ENCODE measurements around the gene ALK.

ALK gene

GRCh38 chr2:29587402-29588190 is 333.8 kb downstream of the ALK start:
- DNase-seq (ENCODE audit: low read depth, low spot score): no peak
- Histone ChIP-seq H3K9me3 (ENCODE audit: insufficient read depth, low read length) (no peaks in the 10 kb centered on the region), H3K4me1 (ENCODE audit: insufficient read depth, insufficient read length) (no peaks in the 10 kb centered on the region), H3K36me3 (ENCODE audit: insufficient read depth, insufficient read length, low read length) (no peaks in the 10 kb centered on the region), H3K4me3 (ENCODE audit: insufficient read length, low read depth) (no peak overlapping the region), H3K9ac (ENCODE audit: insufficient read length, low read depth) (no peak overlapping the region), H3K27me3 (ENCODE audit: insufficient read depth, insufficient read length) (no peaks in the 10 kb centered on the region)
- TF ChIP-seq ZNF274 (IDR thresholded peaks at IDR 0.05; ENCODE audit: low read depth, low read length) (no peak), SUZ12 (IDR thresholded peaks at IDR 0.05; ENCODE audit: extremely low read depth, insufficient read depth, insufficient read length) (no peak), YY1 (IDR thresholded peaks at IDR 0.05; ENCODE audit: insufficient read depth, insufficient read length) (no peak)

- TF ChIP-seq SUZ12 (IDR thresholded peaks at IDR 0.05; ENCODE audit: extremely low read depth, insufficient read depth, insufficient read length): no peak
- no peak for TF ChIP-seq YY1 (IDR thresholded peaks at IDR 0.05; ENCODE audit: insufficient read depth, insufficient read length)
- TF ChIP-seq ZNF274 (IDR thresholded peaks at IDR 0.05; ENCODE audit: low read depth, low read length): no peak
- Histone ChIP-seq H3K36me3 (ENCODE audit: insufficient read depth, insufficient read length, low read length) (no peaks in the 10 kb centered on the region), H3K27me3 (ENCODE audit: insufficient read depth, insufficient read length) (no peaks in the 10 kb centered on the region), H3K9ac (ENCODE audit: insufficient read length, low read depth) (no peak overlapping the region), H3K9me3 (ENCODE audit: insufficient read depth, low read length) (no peaks in the 10 kb centered on the region), H3K4me3 (ENCODE audit: insufficient read length, low read depth) (no peak overlapping the region), H3K4me1 (ENCODE audit: insufficient read depth, insufficient read length) (no peaks in the 10 kb centered on the region)
- DNase-seq (ENCODE audit: low read depth, low spot score): no peak
Observed at GRCh38 chr2:29586919-29587318, 334.5 kb downstream of the ALK start.

GRCh38 chr2:29583548-29584156 is 337.7 kb downstream of the ALK start:
- H3K27me3 ChIP-seq (ENCODE audit: insufficient read depth, insufficient read length): no peaks in the 10 kb centered on the region
- DNase-seq (ENCODE audit: low read depth, low spot score): no peak
- TF ChIP-seq SUZ12 (IDR thresholded peaks at IDR 0.05; ENCODE audit: extremely low read depth, insufficient read depth, insufficient read length): no peak
- TF ChIP-seq YY1 (IDR thresholded peaks at IDR 0.05; ENCODE audit: insufficient read depth, insufficient read length): no peak
- H3K4me3 ChIP-seq (ENCODE audit: insufficient read length, low read depth): no peak overlapping the region
- no peaks in the 10 kb centered on the region for H3K36me3 ChIP-seq (ENCODE audit: insufficient read depth, insufficient read length, low read length)
- no peaks in the 10 kb centered on the region for H3K9me3 ChIP-seq (ENCODE audit: insufficient read depth, low read length)
- peaks cover 2% of the 10 kb centered on the region for H3K4me1 ChIP-seq (ENCODE audit: insufficient read depth, insufficient read length)
- no peak overlapping the region for H3K9ac ChIP-seq (ENCODE audit: insufficient read length, low read depth)

- Histone ChIP-seq H3K4me1 (ENCODE audit: insufficient read depth, insufficient read length) (peaks cover 2% of the 10 kb centered on the region), H3K9ac (ENCODE audit: insufficient read length, low read depth) (no peak overlapping the region), H3K9me3 (ENCODE audit: insufficient read depth, low read length) (no peaks in the 10 kb centered on the region), H3K27me3 (ENCODE audit: insufficient read depth, insufficient read length) (no peaks in the 10 kb centered on the region), H3K4me3 (ENCODE audit: insufficient read length, low read depth) (no peak overlapping the region), H3K36me3 (ENCODE audit: insufficient read depth, insufficient read length, low read length) (no peaks in the 10 kb centered on the region)
- TF ChIP-seq SUZ12 (IDR thresholded peaks at IDR 0.05; ENCODE audit: extremely low read depth, insufficient read depth, insufficient read length): no peak
- no peak for TF ChIP-seq YY1 (IDR thresholded peaks at IDR 0.05; ENCODE audit: insufficient read depth, insufficient read length)
- TF ChIP-seq ZNF274 (IDR thresholded peaks at IDR 0.05; ENCODE audit: low read depth, low read length): no peak
- no peak for DNase-seq (ENCODE audit: low read depth, low spot score)
Observed at GRCh38 chr2:29583104-29583503, 338.3 kb downstream of the ALK start.

- Histone ChIP-seq H3K27me3 (ENCODE audit: insufficient read depth, insufficient read length) (no peaks in the 10 kb centered on the region), H3K9ac (ENCODE audit: insufficient read length, low read depth) (no peak overlapping the region), H3K4me1 (ENCODE audit: insufficient read depth, insufficient read length) (peaks cover 2% of the 10 kb centered on the region), H3K36me3 (ENCODE audit: insufficient read depth, insufficient read length, low read length) (no peaks in the 10 kb centered on the region), H3K4me3 (ENCODE audit: insufficient read length, low read depth) (no peak overlapping the region), H3K9me3 (ENCODE audit: insufficient read depth, low read length) (no peaks in the 10 kb centered on the region)
- no peak for DNase-seq (ENCODE audit: low read depth, low spot score)
- TF ChIP-seq YY1 (IDR thresholded peaks at IDR 0.05; ENCODE audit: insufficient read depth, insufficient read length): no peak
- no peak for TF ChIP-seq ZNF274 (IDR thresholded peaks at IDR 0.05; ENCODE audit: low read depth, low read length)
- TF ChIP-seq SUZ12 (IDR thresholded peaks at IDR 0.05; ENCODE audit: extremely low read depth, insufficient read depth, insufficient read length): no peak
Observed at GRCh38 chr2:29582062-29582461, 339.3 kb downstream of the ALK start.

- DNase-seq (ENCODE audit: low read depth, low spot score): no peak
- H3K27me3 ChIP-seq (ENCODE audit: insufficient read depth, insufficient read length): no peaks in the 10 kb centered on the region
- H3K4me3 ChIP-seq (ENCODE audit: insufficient read length, low read depth): no peak overlapping the region
- H3K9ac ChIP-seq (ENCODE audit: insufficient read length, low read depth): no peak overlapping the region
- peaks cover 2% of the 10 kb centered on the region for H3K4me1 ChIP-seq (ENCODE audit: insufficient read depth, insufficient read length)
- H3K9me3 ChIP-seq (ENCODE audit: insufficient read depth, low read length): no peaks in the 10 kb centered on the region
- TF ChIP-seq SUZ12 (IDR thresholded peaks at IDR 0.05; ENCODE audit: extremely low read depth, insufficient read depth, insufficient read length) (no peak), YY1 (IDR thresholded peaks at IDR 0.05; ENCODE audit: insufficient read depth, insufficient read length) (no peak)
- H3K36me3 ChIP-seq (ENCODE audit: insufficient read depth, insufficient read length, low read length): no peaks in the 10 kb centered on the region
Observed at GRCh38 chr2:29580223-29580622, 341.2 kb downstream of the ALK start.

- Histone ChIP-seq H3K4me3 (ENCODE audit: insufficient read length, low read depth) (no peak overlapping the region), H3K9me3 (ENCODE audit: insufficient read depth, low read length) (no peaks in the 10 kb centered on the region), H3K27me3 (ENCODE audit: insufficient read depth, insufficient read length) (no peaks in the 10 kb centered on the region), H3K36me3 (ENCODE audit: insufficient read depth, insufficient read length, low read length) (no peaks in the 10 kb centered on the region), H3K4me1 (ENCODE audit: insufficient read depth, insufficient read length) (peaks cover 2% of the 10 kb centered on the region), H3K9ac (ENCODE audit: insufficient read length, low read depth) (no peak overlapping the region)
- TF ChIP-seq ZNF274 (IDR thresholded peaks at IDR 0.05; ENCODE audit: low read depth, low read length) (no peak), YY1 (IDR thresholded peaks at IDR 0.05; ENCODE audit: insufficient read depth, insufficient read length) (no peak), SUZ12 (IDR thresholded peaks at IDR 0.05; ENCODE audit: extremely low read depth, insufficient read depth, insufficient read length) (no peak)
- no peak for DNase-seq (ENCODE audit: low read depth, low spot score)
Observed at GRCh38 chr2:29579495-29580169, 341.8 kb downstream of the ALK start.

Measured in NT2/D1 (cell line).